ENCODE results near the gene STXBP5L.
"Not testable (repeated sequence)": the region's sequence is repeated elsewhere in the genome, so short reads cannot be mapped to it uniquely, and the experiment has no call there.

The STXBP5L gene

DNA sequence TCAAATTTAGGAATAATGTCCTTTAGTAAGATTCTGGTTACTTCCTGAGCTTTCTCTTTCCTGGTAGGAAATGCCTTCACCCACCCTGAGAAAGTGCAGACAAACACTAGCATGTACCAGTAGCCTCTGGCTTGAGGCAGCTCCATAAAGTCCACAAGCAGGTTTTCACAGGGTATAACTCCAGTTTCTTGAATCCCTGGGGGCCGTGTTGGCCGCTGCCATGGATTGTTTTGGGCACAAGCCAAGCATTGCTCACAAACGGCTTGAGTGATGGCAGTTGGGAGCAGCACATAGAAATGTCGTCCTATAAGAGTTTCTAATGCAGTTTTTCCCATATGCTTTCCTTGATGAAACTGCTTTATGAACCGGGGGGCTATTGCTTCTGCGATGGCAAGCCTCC lies 164.1 kb downstream of the STXBP5L start:
- Histone ChIP-seq H2AFZ (ENCODE audit: low read depth, low read length) (no peak overlapping the region), H3K4me1 (ENCODE audit: low read length) (no peaks in the 10 kb centered on the region), H3K4me3 (ENCODE audit: low read length) (no peak overlapping the region), H3K9me3 (ENCODE audit: insufficient read depth, low read length) (no peaks in the 10 kb centered on the region), H3K36me3 (replicated peaks; ENCODE audit: low read depth, low read length) (no peaks in the 10 kb centered on the region), H3K4me2 (ENCODE audit: low read length) (no peak overlapping the region), H3K27ac (ENCODE audit: low read length) (no peak overlapping the region), H4K20me1 (ENCODE audit: insufficient read depth, low read length) (no peaks in the 10 kb centered on the region), H3K27me3 (ENCODE audit: low read depth, low read length) (no peaks in the 10 kb centered on the region), H3K79me2 (ENCODE audit: low read length) (no peaks in the 10 kb centered on the region), H3K9ac (ENCODE audit: low read length) (no peak overlapping the region)
- TF ChIP-seq, protein P1, sequence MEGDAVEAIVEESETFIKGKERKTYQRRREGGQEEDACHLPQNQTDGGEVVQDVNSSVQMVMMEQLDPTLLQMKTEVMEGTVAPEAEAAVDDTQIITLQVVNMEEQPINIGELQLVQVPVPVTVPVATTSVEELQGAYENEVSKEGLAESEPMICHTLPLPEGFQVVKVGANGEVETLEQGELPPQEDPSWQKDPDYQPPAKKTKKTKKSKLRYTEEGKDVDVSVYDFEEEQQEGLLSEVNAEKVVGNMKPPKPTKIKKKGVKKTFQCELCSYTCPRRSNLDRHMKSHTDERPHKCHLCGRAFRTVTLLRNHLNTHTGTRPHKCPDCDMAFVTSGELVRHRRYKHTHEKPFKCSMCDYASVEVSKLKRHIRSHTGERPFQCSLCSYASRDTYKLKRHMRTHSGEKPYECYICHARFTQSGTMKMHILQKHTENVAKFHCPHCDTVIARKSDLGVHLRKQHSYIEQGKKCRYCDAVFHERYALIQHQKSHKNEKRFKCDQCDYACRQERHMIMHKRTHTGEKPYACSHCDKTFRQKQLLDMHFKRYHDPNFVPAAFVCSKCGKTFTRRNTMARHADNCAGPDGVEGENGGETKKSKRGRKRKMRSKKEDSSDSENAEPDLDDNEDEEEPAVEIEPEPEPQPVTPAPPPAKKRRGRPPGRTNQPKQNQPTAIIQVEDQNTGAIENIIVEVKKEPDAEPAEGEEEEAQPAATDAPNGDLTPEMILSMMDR (IDR thresholded peaks at IDR 0.05; ENCODE audit: low read depth, low read length) = no peak
- TF ChIP-seq EZH2phosphoT487 (IDR thresholded peaks at IDR 0.05; ENCODE audit: low read depth) = no peak

DNA sequence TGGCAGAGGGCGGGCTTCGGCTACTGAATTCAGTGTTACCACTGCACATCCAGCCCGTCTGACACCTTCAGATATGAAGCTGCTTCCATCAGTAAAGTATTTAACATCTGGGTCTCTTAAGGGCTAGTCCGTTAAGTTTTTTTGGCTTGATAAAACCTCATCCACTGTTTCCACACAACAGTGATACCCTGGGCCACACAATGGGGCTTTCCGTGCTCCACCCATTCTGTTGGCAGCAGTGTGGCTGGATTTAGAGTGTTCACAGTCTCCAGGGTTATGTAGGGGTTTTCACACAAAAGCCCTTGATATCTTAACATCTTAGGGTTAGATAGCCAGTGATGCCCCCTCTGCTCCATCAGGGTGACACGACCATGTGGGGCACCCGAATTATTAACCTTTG lies 165.0 kb downstream of the STXBP5L start:
- no peak overlapping the region for H3K4me2 ChIP-seq (ENCODE audit: low read length)
- H3K36me3 ChIP-seq (replicated peaks; ENCODE audit: low read depth, low read length) = no peaks in the 10 kb centered on the region
- no peak overlapping the region for H3K27ac ChIP-seq (ENCODE audit: low read length)
- H3K9ac ChIP-seq (ENCODE audit: low read length) = no peak overlapping the region
- no peaks in the 10 kb centered on the region for H4K20me1 ChIP-seq (ENCODE audit: insufficient read depth, low read length)
- TF ChIP-seq EZH2phosphoT487 (IDR thresholded peaks at IDR 0.05; ENCODE audit: low read depth) = no peak
- TF ChIP-seq, protein P1 (IDR thresholded peaks at IDR 0.05; ENCODE audit: low read depth, low read length) = no peak
- H3K4me3 ChIP-seq (ENCODE audit: low read length) = no peak overlapping the region
- H3K4me1 ChIP-seq (ENCODE audit: low read length) = no peaks in the 10 kb centered on the region
- no peaks in the 10 kb centered on the region for H3K79me2 ChIP-seq (ENCODE audit: low read length)
- no peak overlapping the region for H2AFZ ChIP-seq (ENCODE audit: low read depth, low read length)
- H3K27me3 ChIP-seq (ENCODE audit: low read depth, low read length) = no peaks in the 10 kb centered on the region
- no peaks in the 10 kb centered on the region for H3K9me3 ChIP-seq (ENCODE audit: insufficient read depth, low read length)

DNA sequence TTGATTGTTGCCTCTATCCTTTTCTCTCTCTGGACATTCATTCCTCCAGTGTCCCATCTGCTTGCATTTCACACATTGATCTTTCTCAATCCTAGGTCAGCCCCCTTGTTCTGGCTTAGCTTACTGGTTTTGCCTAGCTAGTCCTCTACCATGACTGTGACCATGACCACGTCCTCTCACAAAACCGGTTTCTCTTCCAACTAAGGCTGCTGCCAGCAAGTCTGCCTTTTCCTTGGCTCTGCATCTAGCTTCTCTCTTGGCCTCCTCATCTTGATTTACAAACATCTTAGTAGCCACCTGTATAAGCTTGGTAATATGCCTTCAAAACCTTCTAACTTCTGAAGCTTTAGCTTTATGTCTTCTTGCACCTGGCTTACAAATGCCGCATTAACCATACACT lies 167.2 kb downstream of the STXBP5L start:
- Histone ChIP-seq H2AFZ (ENCODE audit: low read depth, low read length) (no peak overlapping the region), H3K79me2 (ENCODE audit: low read length) (no peaks in the 10 kb centered on the region), H3K9me3 (ENCODE audit: insufficient read depth, low read length) (no peaks in the 10 kb centered on the region), H3K4me1 (ENCODE audit: low read length) (no peaks in the 10 kb centered on the region), H3K4me3 (ENCODE audit: low read length) (no peak overlapping the region), H3K36me3 (replicated peaks; ENCODE audit: low read depth, low read length) (no peaks in the 10 kb centered on the region), H3K9ac (ENCODE audit: low read length) (no peak overlapping the region), H3K27ac (ENCODE audit: low read length) (no peak overlapping the region), H4K20me1 (ENCODE audit: insufficient read depth, low read length) (no peaks in the 10 kb centered on the region), H3K27me3 (ENCODE audit: low read depth, low read length) (no peaks in the 10 kb centered on the region), H3K4me2 (ENCODE audit: low read length) (no peak overlapping the region)
- no peak for TF ChIP-seq EZH2phosphoT487 (IDR thresholded peaks at IDR 0.05; ENCODE audit: low read depth)
- TF ChIP-seq, protein P1 (IDR thresholded peaks at IDR 0.05; ENCODE audit: low read depth, low read length) = no peak

DNA sequence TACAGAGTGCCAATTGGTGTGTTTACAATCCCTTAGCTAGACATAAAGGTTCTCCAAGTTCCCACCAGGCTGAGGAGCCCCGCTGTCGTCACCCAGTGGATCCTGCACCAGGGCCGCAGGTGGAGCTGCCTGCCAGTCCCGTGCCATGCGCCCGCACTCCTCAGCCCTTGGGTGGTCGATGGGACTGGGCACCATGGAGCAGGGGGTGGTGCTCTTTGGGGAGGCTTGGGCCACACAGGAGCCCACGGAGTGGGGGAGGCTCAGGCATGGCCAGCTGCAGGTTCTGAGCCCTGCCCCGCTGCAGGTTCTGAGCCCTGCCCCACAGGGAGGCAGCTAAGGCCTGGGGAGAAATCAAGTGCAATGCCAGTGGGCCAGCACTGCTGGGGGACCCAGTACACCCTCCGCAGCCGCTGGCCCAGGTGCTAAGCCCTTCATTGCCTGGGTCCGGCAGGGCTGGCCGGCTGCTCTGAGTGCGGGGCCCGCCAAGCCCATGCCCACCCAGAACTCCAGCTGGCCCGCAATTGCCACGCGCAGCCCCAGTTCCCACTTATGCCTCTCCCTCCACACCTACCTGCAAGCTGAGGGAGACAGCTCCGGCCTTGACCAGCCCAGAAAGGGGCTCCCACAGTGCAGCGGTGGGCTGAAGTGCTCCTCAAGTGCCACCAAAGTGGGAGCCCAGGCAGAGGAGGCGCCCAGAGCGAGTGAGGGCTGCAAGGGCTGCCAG lies 170.5 kb downstream of the STXBP5L start:
- not testable (repeated sequence) for H3K79me2 ChIP-seq (ENCODE audit: low read length); H3K27me3 ChIP-seq (ENCODE audit: low read depth, low read length); H3K9ac ChIP-seq (ENCODE audit: low read length); H4K20me1 ChIP-seq (ENCODE audit: insufficient read depth, low read length); H3K27ac ChIP-seq (ENCODE audit: low read length); H3K36me3 ChIP-seq (replicated peaks; ENCODE audit: low read depth, low read length); H3K4me2 ChIP-seq (ENCODE audit: low read length); H3K4me1 ChIP-seq (ENCODE audit: low read length); H3K9me3 ChIP-seq (ENCODE audit: insufficient read depth, low read length); H2AFZ ChIP-seq (ENCODE audit: low read depth, low read length); H3K4me3 ChIP-seq (ENCODE audit: low read length)

Data from OCI-LY3 (cell line).